G401 (cell line): Measurements from ENCODE around the gene CNN3. TPM values are rescaled to one million over a fixed set of nuclear protein-coding genes. Genes with fewer than 3 reads are reported as not detected.
A peak's percentile ranks its signal among the peaks of the same experiment; 100 is the strongest.
"Not testable (repeated sequence)": the region's sequence is repeated elsewhere in the genome, so short reads cannot be mapped to it uniquely, and the experiment has no call there.

Source experiments
- DNase-seq: peaks from one replicate; pipeline ENCODE4 v3.0.0-alpha.2; 2015; ENCODE audit warnings: low spot score
- in situ Hi-C: cut with HindIII; loops from 2 replicates; pipeline ENCODE4 v1.10.0; 2016; ENCODE audit warnings: low sequenced_read_pairs, mixed read lengths
- total RNA-seq: library from RNA; depleted of rRNA; stranded (reverse); fragments of >200 nt; shearing (Covaris generic); gene quantifications from 2 replicates; pipeline ENCODE4 v1.2.3, GENCODE V29; 2014

The CNN3 gene
- total RNA-seq, 1 experiment from 2014 or later = 206 TPM

DNA sequence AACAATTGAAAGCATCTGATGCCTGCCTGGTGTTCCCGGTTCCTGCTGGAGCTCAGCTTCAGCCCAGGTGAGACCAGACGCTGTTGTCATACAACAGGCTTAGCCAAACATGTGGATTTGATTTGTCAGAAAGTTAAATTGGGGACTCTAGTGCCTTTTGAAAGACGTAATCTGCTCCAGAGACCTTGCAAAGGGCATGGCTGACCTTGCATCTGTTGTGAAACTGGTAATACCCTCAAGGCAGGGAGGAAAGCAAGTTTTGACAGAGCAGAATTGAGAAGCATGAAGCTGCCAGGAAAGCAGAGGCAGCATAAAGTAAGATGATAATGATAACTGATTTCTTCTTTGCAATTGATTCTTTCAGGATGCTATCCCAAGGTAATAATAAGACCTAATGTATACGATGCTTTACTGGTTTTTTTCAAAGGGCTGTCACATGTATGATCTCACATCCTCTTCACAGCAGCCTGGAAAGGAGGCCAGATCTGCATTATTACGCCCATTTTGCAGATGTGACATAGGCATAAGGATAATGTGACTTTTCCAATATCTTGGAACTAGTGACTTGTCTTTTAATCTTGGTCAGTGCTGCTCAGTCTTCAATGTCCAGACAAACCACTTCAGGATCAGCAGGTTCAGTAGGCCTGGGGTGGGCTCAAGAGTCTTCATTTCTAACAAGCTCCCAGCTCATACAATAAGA, 24.7 kb upstream of the CNN3 start:
- in situ Hi-C loops = no loop called here
- DNase-seq = no peak

DNA sequence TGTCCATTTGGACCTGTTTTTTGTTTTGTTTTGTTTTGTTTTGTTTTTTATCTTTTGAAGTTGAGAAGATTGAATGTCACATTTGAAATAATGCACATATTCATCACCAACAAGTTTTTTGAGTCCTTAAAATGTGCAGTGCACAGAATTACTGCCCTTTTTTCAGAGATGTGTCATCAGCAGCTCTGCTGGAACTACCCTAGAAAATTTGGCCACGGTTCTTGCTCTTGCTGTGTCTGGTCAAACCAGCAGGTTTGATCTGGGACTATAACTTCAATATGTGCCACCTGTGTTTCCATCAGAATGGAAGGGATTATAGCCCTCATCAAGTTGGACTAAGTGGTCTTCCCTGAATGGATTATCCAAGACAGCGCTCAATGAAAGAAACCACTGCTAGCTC, 24.1 kb upstream of the CNN3 start:
- in situ Hi-C loops = no loop called here
- DNase-seq = peak; percentile 63

DNA sequence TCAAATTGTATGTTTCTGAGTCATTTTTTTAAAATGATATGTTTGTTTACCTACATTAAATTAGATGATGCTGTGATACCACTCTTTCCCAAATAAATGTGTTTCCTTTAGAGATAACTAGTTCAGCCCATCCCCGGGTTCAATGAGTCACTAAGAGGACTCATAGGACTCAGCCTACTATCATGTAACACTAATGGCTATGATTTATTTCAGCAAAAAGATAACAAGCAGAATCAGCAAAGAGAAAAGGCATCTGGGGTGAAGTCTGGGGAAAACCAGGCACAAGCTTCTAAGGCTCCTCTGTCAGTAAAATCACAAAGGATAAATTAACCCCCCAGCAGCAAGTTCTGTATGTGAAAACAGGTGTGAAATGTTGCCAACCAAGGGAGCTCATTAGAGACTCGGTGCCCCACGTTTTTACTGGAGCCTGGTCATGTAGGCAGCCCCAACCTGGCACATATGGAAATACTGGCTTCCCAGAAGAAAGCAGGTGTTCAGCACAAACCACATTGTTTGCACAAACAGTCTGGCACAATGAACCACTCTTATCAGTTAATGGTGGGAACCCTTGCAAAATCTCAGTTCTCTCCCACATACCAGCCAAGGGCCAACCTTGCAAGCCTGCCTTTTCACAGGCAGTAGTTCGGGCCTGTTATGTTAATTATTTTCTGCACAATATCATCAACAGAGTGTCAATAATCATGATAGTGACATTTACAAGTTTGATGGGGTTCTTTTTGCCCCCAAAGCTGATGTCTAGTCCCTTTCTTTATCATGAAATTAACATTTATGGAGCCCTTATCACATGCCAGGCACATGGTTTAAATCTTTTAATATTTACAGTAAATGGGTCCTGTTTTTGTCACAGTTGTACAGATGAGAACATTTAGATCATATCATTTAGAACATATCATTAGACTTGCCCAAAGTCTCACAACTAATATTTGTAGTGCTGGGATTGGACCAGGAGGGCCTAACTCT, 23.1 kb upstream of the CNN3 start:
- DNase-seq = peak; percentile 7
- in situ Hi-C loops = no loop called here

DNA sequence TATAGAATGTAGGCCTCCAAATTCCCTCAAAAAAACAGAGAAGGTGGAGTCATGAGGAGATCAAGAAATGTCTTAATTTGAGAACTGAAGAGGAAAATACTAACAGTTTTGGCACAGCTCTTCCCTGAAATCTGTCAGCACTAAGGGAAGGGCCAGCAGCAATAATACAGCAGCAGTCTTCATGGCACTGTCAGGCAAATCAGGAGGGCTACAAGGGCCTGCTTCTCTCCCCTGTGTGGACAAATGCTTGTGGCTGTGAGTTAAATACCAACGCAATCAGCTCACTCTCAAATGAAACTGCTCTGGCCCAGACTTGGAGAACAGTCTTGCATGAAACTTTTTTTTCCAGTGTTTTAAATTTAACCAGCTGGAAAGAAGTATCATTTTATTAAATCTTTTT, 20.5 kb upstream of the CNN3 start:
- in situ Hi-C loops = no loop called here
- DNase-seq = peak; percentile 16

DNA sequence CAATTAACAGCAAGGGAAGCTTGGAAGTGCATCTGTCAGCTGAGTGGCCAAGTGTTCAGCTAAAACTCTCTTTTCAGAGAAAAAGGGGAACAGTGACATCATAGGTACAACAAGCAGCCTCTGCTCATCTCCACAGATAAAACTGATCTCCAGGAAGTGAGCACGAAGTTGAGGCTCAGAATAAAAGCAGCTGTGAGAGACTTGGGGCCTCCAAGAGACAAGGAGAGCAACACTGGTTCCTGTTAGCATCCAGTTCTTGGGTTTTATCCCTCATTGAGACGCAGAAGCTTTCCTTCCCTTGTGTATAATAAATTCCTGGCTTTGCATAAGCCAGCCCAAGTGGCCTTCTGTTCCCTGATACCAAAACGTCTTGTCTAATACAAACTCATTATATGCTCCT, 20.0 kb upstream of the CNN3 start:
- in situ Hi-C loops = no loop called here
- no peak for DNase-seq

DNA sequence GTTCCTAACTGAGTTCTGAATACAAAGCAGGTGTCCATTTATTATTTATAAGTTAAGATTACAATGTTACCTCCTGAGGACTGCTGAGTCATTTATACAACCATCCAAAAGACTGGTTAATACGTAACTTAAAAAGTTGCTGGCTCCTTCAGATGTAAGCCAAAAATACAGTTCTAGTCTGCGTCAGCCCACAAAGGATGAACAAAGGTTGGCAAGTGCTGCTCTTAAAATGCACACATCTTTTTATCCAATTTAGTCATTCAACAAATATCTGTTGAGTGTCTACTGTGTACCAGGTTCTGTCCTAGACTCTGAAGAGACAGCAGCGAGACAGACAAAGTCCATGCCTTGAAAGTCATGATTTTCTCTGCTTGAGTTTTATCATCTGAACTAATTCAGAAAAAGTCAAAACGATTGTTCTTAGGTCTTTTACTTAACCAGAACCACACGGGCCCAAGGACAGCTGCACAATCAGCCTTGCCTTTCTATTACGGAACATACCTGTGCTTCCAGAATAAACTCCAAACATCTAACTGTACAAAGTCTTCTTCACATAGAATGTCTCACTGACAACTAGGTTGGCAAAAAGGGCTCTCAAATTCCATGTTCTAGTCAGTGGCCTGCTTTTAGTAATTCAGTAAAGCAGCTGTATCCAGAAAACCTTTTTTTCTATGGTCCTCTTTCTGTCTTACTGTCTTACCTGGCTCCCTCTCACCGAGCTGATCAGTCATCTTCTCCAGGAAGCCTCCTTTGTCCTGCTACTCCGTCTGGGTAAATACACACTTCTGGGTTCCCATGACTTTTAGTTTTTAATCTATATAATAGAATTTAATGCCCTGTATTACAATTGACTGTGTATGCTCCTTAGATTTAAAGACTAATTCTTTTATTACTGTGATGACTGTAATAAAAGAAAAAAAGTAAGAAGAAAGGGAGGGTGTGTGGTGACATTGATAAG, 15.5 kb upstream of the CNN3 start:
- DNase-seq = no peak
- in situ Hi-C loops = no loop called here

DNA sequence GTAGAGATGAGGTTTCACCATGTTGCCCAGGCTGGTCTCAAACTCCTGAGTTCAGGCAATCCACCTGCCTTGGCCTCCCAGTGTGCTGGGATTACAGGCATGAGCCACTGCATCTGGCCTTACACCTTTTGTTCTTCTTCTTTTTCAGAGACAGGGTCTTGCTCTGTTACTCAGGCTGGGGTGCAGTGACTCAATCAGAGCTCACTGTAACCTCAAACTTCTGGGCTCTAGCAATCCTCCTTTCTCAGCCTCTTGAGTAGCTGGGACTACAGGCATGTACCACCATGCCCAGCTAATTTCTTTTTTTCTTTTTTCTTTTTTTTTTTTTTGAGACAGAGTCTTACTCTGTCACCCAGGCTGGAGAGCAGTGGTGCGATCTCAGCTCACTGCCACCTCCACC, 14.6 kb upstream of the CNN3 start:
- DNase-seq, in situ Hi-C loops: not testable (repeated sequence)

DNA sequence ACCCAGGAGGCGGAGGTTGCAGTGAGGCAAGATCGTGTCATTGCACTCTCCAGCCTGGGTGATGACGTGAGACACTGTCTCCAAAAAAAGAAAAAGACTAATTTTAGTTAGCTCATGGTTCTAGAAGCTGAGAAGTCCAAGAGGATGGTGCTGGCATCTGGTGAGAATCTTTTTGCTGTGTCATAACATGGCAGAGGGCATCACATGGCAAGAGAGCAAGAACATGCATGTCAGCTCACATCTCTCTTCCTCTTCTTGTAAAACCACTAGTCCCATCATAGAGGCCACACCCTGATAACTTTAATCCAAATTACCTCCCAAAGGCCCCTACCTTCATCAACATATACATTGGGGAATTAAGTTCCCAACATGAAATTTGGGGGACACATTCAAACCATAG, 13.8 kb upstream of the CNN3 start:
- in situ Hi-C loops = no loop called here
- no peak for DNase-seq

DNA sequence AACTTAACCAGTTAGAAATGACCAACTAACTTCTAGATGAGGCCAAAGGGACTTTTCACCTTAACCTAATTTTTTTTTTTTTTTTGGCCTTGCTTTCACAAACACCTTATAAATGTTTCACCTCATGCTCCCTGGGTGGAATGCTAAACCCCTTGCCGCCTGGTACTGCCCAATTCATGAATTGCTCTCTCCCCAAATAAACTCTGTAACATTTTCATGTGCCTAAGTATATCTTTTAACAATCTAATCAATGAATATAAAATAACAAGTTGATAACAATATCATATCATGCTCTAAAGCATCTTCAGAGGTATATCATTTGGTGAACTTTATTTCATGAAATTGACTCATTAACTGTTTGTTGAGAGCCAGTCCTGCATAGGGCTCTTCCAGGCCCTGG, 10.9 kb upstream of the CNN3 start:
- no peak for DNase-seq
- in situ Hi-C loops = no loop called here

DNA sequence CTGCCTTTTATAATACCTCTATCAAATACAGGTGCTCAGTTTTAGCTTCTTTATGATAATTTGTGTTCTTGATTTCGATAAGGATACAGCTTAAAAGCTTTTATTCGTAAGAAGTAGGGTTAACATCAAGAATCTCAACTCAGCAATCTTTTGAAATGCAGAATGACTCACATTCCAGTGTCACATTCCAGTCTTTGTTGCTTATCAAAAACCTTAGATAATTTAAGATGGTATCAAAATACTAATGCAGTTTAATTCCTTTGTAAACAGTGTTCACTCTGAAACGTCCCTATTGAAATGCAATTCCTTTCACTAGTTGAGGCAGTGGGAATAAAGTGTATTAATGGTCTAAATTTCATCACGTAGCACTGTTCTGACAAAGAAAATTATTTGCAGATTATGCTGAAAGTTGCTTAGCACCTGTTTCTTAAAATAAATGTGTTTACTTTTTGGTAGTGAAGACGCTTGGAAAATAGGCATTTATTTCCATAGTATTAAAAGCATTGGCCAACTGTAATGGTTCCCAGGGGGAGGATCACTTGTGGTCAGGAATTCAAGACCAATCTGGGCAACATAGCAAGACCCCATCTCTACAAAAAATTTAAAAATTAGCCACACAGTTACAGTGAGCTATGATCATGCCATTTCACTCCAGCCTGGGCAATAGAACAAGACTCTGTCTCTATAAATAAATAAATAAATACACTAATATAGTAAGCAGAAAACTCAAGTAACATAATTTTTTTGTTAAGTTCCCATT, 10.1 kb upstream of the CNN3 start:
- no peak for DNase-seq
- in situ Hi-C loops = no loop called here

DNA sequence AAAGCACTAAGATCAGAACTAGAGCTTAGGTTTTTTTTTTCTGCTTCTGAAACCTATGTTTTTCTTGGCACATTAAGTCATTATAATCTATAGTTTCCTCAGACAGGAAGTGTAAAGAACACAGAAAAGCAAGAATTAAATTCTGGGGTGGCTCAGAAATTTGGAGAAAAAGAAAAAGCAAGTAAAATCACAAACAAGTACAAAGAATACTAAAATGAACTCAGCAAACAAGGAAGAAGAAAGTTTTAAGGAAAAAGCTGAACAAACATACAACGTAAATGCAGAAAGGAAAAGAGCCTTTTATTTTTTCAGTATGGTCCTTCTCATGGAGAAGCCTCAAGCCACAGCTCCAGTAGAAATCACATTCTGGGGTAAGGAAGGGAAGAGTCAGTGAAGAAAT, 8.6 kb upstream of the CNN3 start:
- no peak for DNase-seq
- in situ Hi-C loops = no loop called here

DNA sequence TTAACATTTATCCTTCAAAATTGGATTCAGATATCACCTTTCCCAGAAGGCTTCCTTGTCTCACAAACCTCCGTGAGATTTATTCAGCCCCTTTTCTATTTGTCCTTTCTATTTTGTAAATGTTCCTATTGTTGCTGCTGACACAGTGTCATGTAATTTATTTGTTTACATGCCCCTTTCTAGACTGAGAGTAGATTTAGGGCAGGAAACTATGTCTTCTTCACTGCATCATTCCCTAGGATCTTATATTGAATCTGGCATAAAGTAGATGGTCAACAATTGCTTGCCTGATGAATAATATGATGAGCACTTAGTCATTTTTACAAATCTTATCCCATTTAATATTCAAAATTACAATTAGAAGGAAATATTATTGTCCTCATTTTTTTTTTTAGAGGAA, 8.1 kb upstream of the CNN3 start:
- in situ Hi-C loops = no loop called here

DNA sequence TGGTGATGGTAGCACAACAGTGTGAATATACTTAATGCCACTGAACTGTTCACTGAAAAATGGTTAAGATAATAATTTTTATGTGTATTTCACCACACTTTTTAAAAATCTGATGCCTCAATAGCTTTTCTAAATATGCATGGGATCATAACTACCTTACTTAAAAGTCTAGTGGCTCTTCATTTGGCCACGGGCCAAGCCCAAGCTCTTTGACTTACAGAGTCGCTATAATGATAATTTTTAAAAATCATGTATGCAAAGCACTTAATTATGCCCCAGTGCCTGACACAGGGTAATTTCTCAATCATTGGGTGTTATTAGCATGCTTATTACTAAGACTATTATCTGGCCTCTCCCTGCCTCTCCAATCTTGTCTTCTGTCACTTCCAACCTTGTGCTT, 7.6 kb upstream of the CNN3 start:
- DNase-seq = no peak
- in situ Hi-C loops = no loop called here

More for the DNA sequence above, 8.1 kb upstream of the CNN3 start:
- no peak for DNase-seq

DNA sequence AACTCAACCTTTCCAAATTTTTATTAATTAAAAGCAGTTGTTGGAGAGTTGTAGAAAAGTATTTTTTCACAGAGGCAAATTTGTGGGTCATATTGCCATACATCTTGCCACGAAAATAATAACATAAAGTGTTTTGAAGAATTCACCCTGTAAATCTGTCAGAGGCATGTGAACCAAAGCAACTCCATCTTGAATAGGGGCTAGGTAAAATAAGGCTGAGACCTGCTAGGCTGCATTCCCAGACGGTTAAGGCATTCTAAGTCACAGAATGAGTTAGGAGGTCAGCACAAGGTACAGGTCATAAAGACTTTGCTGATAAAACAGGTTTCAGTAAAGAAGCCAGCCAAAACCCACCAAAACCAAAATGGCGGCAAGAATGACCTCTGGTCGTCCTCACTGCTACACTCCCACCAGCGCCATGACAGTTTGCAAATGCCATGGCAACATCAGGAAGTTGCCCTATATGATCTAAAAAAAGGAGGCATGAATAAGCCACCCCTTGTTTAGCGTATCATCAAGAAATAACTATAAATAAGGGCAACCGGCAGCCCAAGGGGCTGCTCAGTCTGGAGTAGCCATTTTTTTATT, 4.4 kb upstream of the CNN3 start:
- DNase-seq = no peak
- in situ Hi-C loops = no loop called here

DNA sequence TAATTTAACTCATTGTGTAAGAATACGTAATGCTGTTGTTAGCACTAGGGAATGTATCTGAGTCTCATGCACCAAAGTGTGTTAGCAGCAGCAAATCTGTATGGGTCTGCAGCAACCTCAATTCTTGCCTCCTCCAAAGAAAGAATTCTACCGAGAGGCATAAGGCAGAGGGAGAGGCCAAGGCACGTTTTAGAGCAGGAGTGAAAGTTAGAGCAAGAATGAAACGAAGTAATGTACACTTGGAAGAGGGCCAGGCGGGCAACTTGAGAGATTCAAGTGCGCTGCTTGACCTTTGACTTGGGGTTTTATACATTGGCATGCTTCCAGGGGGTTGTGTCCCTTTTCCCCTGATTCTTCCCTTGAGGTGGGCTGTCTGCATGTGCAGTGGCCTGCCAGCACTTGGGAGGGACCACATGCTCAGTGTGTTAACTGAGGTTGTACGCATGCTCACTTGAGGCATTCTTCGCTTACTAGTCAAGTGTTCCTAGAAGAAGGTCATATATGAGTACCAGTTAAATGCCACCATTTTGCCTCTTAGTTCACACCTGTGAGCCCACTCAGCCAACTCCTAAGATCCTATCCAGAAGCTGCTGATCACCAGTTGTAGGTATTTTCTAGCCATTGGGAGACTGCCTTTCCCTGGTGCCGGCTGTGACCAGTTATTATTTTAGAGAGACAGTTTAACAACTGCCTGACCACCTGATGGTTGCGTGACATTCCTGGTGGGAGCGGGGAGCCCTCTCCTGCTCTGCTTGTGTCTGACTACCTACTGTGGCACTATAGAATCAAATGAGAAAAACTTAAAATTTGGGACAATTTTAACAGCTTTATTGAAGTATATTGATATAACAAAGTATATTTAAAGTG, 2.7 kb upstream of the CNN3 start:
- no peak for DNase-seq
- in situ Hi-C loops = no loop called here

DNA sequence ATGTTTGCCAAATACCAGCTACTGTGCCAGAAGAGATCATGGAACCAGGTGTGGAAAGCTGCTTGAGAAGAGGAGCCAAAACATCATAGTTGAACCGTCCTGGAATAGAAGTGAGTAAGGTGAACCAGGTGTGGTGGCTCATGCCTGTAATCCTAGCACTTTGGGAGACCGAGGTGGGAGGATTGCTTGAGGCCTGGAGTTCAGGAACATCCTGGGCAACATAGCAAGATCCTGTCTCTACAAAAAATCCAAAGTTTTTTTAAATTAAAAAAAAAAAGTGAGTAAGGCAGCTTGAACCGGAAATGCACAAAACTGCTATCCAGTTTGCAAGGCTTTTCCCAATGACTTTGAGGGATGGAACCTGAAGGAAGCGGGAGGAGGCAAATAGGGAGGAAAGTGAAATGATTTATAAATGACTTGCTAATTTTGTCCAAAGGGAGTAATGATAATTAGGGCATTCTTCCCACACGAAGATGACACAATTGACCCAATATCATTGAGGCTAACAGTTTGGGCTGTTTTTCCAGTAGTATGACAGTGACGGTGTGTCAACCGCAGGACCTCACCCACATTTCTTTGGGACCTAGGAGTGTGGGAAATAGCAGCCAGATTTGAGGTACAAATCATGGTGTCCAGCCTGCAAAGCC, 1.5 kb upstream of the CNN3 start:
- in situ Hi-C loops = no loop called here
- no peak for DNase-seq
